Amygdala (tissue), 56 donors: ENCODE results near the gene MYBPHL.

Experiments used
- DNase-seq, 56 donors: peaks; one replicate each; lab custom pipeline; 2025; lab: John Stamatoyannopoulos, UW

MYBPHL gene

DNA sequence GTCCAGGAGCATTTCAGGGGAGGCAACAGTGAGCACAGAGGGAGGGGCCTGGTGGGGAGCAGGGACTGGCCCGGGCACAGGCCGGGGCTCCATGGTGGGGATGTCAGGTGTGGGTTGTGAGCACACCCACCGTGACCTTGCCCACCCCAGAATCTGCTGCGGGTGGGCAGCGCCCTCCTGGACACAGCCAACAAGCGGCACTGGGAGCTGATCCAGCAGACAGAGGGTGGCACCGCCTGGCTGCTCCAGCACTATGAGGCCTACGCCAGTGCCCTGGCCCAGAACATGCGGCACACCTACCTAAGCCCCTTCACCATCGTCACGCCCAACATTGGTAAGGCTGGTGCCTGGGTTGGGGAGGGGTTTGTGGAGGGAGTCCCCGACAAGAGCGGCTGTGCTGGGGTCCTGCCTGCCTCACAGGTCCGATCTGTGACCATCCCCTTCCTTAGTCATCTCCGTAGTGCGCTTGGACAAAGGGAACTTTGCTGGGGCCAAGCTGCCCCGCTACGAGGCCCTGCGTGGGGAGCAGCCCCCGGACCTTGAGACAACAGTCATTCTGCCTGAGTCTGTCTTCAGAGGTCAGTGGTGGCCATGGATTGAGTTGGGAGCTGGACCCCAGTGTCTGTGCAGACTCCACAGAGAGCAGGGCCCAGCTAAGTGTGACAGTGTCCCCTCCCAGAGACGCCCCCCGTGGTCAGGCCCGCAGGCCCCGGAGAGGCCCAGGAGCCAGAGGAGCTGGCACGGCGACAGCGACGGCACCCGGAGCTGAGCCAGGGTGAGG lies 38.2 kb downstream of the MYBPHL start:
- peak in 2 of 56 donors; percentile 23 to 49 for DNase-seq

DNA sequence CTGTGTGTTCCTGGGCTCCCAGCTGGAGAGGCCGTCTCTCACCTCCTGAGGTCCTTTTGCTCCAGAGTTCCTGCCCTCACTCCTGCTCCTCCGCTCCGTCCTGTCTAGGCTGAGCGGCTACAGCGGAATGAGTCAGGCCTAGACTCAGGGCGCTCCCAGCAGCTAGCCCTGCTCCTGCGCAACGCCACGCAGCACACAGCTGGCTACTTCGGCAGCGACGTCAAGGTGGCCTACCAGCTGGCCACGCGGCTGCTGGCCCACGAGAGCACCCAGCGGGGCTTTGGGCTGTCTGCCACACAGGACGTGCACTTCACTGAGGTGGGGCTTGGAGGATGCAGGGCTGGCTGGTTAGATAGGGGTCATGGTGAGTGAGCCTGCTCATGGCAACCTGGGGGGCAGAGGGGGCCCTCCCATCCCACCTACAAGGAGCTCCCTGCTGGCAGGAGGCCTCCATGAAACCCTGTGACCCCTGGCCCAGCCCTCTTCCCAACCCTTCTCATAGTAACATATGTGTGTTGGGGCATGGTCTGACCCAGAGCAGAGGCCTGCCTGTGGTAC lies 39.0 kb downstream of the MYBPHL start:
- DNase-seq: no peak

DNA sequence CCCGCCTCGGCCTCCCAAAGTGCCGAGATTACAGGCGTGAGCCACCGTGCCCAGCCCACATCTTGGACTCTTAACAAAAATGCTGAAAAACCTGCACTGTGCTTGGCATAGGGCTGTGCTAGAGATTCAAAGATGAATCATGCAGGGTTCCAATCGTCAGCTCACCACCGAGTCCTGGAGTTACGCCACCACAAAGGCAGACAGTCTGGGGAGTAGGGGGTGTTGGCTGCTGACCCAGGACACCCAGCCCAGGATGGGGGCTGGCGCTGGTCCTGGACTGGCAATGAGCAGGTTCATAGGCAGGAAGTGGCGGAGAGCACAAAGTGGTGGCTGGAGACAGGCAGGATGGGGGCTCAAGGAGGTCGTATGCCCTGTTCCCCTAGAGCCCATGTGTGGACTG lies 39.8 kb downstream of the MYBPHL start:
- no peak for DNase-seq

DNA sequence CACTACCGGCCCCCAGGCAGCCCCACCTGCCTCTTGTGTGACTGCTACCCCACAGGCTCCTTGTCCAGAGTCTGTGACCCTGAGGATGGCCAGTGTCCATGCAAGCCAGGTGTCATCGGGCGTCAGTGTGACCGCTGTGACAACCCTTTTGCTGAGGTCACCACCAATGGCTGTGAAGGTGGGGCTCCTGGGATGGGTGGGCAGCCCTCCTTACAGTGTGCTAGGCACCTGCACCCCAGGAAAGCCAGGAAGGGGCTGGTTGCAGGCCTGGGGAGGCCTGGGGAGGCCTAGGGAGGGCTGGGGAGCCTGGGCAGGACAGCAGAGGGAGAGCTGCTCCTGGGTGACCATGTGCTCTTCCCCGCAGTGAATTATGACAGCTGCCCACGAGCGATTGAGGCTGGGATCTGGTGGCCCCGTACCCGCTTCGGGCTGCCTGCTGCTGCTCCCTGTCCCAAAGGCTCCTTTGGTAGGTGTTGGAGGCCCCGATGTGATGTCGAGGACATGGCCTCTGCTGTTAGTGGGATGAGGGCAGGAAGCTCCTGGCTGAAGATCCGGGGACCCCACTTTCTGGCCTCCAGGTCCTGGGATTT lies 41.0 kb downstream of the MYBPHL start:
- DNase-seq: no peak

DNA sequence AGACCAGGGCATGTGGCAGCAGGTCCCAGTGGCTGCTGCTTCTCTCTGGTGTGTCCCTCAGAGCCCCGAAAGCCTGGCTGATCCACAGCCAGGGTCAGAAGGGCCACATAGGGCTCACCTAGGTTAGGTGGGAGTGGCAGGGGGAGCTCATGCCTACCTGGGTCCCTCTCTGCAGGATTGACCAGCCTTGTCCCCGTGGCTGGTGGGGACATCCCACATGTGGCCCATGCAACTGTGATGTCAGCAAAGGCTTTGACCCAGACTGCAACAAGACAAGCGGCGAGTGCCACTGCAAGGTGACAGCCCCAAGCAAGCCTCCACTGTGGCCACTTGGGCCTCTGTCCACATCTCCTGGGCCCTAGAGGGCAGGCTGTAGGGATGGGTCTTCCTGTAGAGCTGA lies 41.8 kb downstream of the MYBPHL start:
- DNase-seq: no peak

DNA sequence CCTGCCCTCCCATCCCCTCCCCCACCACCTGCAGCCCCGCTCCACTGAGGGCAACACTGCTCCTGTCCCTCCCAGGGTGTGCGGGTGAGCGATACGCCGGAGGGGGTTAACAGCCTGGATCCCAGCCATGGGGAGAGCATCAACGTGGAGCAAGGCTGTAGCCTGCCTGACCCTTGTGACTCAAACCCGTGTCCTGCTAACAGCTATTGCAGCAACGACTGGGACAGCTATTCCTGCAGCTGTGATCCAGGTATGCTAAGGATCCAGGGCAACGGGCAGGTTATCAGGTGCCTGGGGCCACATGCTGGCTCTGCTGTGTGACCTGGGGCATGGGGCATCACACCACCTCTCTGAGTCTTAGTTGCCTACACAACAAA lies 42.4 kb downstream of the MYBPHL start:
- no peak for DNase-seq

DNA sequence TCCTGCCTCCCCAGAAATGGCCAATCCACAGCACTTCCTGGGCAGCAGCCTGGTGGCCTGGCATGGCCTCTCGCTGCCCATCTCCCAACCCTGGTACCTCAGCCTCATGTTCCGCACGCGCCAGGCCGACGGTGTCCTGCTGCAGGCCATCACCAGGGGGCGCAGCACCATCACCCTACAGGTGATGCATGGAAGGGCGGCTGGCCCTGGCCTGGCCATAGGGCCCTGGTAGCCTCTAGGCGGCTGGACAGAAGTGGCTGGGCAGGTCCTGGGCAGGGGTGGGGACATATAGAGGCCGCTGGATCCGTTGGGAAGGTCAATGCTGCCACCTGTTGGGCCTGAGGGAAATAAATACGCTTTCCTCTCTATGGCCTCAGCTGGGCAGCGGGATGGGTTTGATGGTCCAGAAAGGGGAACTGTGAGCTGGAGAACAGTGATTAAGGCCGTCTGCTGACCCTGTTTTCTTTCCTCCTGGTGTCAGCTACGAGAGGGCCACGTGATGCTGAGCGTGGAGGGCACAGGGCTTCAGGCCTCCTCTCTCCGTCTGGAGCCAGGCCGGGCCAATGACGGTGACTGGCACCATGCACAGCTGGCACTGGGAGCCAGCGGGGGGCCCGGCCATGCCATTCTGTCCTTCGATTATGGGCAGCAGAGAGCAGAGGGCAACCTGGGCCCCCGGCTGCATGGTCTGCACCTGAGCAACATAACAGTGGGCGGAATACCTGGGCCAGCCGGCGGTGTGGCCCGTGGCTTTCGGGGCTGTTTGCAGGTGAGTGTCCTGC lies 43.0 kb downstream of the MYBPHL start:
- peak in 53 of 56 donors; percentile 39 to 88 (median 73) for DNase-seq

DNA sequence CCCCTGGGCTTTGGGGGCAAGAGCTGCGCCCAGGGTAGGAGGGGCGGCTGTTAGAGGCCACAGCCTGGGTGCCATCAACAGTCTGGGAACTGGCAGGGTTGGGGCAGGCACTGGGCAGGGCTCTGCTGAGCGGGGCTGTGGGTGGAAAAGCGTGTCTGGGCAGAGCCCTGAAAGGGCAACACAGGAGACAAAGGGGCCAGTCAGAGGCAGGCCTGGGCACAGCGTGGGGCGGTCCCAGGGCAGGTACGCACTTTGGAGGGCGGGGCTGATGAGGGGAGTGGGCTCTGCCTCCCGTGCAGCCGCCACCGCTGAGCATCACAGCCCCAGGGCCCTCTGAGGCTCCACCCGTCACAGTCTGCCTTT lies 43.6 kb downstream of the MYBPHL start:
- peak in 5 of 56 donors; percentile 53 to 65 (median 60) for DNase-seq

DNA sequence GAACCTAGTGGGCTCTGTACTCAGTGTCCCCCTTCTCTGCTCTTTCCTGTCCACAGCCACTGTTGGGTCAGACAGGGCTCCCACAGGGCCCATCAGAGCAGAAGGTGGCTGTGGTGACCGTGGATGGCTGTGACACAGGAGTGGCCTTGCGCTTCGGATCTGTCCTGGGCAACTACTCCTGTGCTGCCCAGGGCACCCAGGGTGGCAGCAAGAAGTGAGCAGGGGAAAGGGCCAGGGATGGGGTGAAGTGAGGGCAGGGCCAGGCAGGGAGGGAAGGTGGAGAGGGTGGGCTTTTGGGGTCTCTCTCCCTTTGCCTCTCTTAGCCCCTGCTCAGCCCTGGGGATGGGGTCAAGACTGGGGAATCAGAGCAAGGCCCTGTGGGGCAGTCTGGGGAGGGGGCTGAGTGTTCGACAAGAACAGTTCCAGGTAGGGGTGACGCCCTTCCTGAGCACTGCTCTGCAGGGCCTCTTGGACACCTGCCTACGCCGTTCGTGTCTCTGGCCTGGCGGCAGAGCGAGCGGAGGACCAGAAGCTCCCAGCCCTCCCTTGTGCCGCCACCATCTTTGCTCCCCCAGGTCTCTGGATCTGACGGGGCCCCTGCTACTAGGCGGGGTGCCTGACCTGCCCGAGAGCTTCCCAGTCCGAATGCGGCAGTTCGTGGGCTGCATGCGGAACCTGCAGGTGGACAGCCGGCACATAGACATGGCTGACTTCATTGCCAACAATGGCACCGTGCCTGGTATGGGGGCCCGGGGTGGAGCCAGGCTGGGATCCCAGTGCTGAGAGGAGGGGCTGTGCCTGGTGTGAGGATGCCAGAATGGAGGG lies 44.4 kb downstream of the MYBPHL start:
- DNase-seq: peak in 1 of 56 donors; percentile 56

DNA sequence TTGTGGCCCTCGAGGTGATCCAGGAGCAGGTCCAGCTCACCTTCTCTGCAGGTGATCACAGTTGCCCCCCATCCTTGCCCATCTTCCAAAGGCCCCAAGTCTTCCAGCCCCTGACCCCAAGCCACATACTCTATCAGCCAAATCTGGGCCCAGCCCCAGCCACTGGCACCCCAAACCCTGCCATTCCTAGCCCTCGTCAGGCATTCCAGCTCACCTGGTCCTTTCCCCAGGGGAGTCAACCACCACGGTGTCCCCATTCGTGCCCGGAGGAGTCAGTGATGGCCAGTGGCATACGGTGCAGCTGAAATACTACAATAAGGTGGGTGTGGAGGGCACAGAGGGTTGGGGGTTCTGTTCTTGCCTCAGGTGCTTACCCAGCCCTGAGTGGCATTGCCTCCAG lies 45.2 kb downstream of the MYBPHL start:
- no peak for DNase-seq

DNA sequence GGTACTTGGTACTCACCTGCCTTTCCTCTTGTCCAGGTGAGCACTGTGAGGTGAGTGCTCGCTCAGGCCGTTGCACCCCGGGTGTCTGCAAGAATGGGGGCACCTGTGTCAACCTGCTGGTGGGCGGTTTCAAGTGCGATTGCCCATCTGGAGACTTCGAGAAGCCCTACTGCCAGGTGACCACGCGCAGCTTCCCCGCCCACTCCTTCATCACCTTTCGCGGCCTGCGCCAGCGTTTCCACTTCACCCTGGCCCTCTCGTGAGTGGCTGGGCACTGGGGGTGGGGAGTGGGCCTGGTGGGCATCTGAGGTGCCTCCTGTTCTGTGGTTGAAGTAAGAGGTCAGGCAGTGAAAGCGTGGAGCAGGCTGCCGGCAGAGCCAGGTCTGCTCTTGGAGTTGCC lies 45.8 kb downstream of the MYBPHL start:
- DNase-seq: no peak

DNA sequence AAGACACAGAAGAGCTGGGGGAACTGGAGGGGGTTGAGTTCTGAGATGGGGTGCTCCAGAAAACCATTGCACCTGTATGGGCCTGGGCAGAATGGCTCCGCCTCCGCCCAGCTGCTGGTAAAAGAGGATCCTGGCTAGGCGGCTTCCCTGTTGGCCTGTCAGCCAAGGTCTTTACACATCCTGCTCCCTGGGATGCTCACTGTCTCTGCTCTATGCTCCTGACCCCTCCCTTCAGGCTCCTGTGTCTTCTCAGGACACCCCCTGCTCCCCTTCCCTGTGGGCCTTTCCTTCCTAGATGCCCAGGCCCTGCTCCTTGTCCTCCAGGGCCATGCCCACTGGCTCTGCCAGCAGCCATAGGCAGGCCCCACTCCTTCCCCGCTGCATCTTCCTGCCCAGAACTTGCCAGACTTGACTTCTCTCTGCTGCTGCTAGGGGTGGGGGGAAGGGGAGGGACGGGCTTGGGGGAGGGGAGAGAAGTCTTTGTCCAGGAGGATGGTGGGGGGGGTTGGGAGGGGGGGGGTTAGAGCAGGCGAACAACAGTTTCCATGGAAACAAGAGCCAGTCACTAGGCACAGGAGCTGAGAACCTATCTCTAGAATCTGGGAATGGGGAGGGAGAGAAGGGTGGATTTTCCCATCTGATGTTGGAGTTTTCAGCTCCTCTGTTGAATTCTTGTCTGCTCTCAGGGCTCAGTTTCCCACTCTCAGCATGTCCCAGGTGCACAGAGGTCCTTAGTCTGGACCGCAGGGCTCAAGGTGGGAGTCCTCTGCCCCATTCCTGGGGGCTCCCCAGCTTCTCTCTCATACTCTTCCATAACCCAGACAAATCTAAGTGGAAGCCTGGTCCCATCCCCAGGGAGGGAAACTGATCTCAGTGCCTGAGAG lies 46.9 kb downstream of the MYBPHL start:
- DNase-seq: peak in 1 of 56 donors; percentile 56

DNA sequence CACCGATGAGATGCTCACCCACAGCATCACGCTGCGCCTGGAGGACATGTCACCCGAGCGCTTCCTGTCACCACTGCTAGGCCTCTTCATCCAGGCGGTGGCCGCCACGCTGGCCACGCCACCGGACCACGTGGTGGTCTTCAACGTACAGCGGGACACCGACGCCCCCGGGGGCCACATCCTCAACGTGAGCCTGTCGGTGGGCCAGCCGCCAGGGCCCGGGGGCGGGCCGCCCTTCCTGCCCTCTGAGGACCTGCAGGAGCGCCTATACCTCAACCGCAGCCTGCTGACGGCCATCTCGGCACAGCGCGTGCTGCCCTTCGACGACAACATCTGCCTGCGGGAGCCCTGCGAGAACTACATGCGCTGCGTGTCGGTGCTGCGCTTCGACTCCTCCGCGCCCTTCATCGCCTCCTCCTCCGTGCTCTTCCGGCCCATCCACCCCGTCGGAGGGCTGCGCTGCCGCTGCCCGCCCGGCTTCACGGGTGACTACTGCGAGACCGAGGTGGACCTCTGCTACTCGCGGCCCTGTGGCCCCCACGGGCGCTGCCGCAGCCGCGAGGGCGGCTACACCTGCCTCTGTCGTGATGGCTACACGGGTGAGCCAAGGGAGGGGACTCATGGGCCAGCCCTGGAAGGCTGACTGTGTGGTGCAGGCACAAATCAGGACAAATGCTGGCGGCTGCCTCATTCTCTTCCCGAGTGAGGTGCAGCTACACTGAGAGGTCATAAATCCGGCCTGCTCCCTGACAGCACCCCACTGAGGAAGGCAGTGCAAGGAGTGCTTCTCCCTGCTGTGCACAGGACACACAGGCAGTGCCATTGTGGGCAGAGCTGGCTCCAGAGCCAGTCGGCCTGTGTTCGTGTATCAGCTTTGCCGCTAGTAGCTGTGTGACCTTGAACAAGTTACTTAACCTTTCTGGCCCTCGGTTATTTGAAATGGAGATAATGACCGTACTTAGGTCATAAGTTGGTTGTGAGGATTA lies 48.0 kb downstream of the MYBPHL start:
- DNase-seq: no peak

DNA sequence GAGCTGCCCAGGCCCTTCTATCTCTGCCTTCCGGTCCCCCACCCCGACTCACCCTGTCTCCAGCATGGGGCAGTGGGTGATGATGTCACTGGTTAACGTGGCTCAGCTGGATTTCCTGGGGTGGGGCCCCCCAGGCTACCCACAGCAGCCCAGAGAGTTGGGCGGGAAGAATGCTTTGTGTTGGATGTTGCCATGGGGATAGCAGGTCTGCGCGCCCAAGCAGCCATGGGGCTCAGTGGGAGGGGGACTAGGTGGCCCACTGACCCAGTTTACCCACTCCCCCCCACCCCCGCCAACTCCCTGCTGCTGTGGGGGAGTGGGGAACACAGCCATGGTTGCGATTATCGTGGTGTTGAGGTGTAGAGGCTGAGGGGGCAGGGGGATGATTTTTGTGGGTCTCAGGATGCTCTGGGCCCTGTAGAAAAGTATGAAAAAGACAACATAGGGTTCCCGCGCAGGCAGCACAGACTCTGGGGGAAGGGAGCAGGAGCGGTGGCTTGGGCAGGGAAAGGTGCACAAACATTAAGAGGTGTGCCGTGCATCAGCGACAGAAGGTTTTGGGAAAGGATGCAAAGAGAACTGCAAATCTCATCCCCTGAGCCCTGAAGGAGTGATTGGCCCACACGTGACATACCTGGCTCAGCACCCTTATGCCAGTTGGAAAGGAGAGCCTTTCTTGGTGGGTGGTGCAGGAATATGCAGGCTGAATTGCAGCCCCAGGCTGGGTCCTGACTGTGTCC lies 49.0 kb downstream of the MYBPHL start:
- no peak for DNase-seq

DNA sequence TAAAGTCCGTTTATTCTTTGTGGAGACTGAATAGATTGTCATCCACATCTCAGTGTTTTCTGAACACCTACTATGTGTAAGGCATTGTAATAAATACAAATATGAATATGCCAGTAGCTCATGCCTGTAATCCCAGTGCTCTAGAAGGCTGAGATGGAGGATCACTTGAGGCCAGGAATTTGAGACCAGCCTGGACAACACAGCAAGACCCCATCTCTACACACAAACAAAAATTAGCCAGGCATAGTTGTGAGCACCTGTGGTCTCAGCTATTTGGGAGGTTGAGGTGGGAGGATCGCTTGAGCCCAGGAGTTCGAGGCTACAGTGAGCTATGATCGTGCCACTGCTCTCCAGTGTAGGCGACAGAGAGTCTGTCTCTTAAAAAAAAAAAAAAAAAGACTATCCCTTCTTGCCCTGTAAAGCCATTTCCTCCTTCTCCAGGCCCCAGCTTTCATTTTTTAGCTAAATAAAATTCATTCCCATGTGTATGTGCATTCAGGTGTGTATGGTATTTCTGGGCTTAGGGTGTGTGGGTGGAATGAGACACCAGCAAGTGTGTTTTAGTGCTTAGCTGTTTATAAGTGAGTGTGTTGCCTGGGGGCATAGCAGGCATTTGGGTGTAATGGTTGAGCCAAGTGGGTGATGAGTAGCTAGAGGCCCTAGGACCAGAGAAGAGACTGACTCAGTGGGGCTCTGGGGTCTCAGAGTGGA lies 49.7 kb downstream of the MYBPHL start:
- no peak for DNase-seq

DNA sequence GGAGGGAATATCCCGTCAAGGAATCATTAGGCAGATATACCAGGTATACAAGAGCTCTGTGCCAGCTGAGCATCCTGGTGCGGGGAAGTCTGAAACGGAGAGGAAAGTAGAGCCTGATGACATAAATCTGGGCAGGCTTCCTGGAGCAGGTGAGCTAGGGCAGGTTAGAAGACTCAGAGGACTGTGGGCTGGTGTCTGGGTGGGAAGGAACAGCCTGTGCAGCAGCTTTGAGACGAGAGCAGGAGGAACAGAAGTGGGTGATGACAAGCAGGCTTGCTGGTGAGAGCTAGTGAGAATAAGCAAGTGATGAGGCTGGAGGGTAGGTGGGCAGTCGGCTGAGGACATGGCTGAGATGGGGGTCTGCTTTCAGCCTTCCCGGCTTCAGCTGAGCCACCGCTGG lies 50.7 kb downstream of the MYBPHL start:
- DNase-seq: peak in 3 of 56 donors; percentile 35 to 62 (median 50)

DNA sequence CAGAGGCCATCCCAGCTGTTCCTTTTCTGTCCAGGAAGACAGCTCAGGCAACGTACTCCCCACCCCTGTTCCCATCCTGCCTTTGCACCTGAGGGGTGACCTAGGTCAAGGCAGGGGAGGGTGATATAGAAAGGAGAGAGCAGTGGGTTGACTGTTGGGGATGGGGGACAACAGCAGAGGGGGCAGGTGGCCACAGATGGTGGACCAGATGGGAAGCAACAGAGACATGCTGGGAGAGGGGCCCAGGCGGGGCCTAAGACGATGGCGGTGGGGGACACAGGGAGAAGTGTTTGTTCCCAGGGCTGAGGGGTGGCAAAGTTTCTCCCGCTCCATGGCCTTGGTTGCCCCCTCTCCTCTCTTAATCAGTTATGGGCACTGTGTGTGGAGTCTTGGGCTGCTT lies 51.1 kb downstream of the MYBPHL start:
- no peak for DNase-seq
